Endodermal cell (in vitro differentiated cells): ENCODE results near the gene SNRNP40. TPM values are rescaled to one million over a fixed set of nuclear protein-coding genes. Genes with fewer than 3 reads are reported as not detected.

Experiments
- DNase-seq: peaks from one replicate; pipeline ENCODE4 v3.0.0-alpha.2; 2017
- H3K27ac ChIP-seq: 2 replicates; pipeline ENCODE4 v1.5.1; 2013; ENCODE audit warnings: mild to moderate bottlenecking, low read depth, low read length, moderate library complexity
- H3K27me3 ChIP-seq: 2 replicates; pipeline ENCODE4 v1.6.1; 2013; ENCODE audit warnings: mild to moderate bottlenecking, low read length, moderate library complexity; ENCODE audit not compliant: insufficient read depth, control insufficient read depth, poor library complexity, severe bottlenecking
- H3K36me3 ChIP-seq: 2 replicates; pipeline ENCODE4 v1.7.0; 2013; ENCODE audit warnings: mild to moderate bottlenecking, low read length, moderate library complexity; ENCODE audit not compliant: control insufficient read depth, insufficient read depth
- H3K4me1 ChIP-seq: one replicate; pipeline ENCODE4 v1.7.0; 2013; ENCODE audit warnings: low read length; ENCODE audit not compliant: control insufficient read depth, insufficient read depth
- H3K4me3 ChIP-seq: 2 replicates; pipeline ENCODE4 v1.5.1; 2013; ENCODE audit warnings: mild to moderate bottlenecking, low read length, moderate library complexity
- H3K9ac ChIP-seq: 2 replicates; pipeline ENCODE4 v1.6.1; 2013; ENCODE audit warnings: mild to moderate bottlenecking, low read length, moderate library complexity; ENCODE audit not compliant: poor library complexity, severe bottlenecking; ENCODE audit errors: extremely low read depth
- H3K9me3 ChIP-seq: 2 replicates; pipeline ENCODE4 v1.6.1; 2013; ENCODE audit warnings: mild to moderate bottlenecking, low read length, moderate library complexity; ENCODE audit not compliant: control insufficient read depth
- H3K27ac Mint-ChIP-seq: 2 replicates; pipeline ENCODE4 v1.8.0; 2020; ENCODE audit warnings: mixed read lengths
- H3K27me3 Mint-ChIP-seq: 2 replicates; pipeline ENCODE4 v1.8.0; 2021; ENCODE audit warnings: mild to moderate bottlenecking, mixed read lengths; ENCODE audit not compliant: insufficient read depth
- H3K36me3 Mint-ChIP-seq: 2 replicates; pipeline ENCODE4 v1.8.0; 2020; ENCODE audit warnings: low read depth, mixed read lengths
- H3K4me1 Mint-ChIP-seq: 2 replicates; pipeline ENCODE4 v1.8.0; 2020; ENCODE audit warnings: mixed read lengths
- H3K4me3 Mint-ChIP-seq: 2 replicates; pipeline ENCODE4 v1.8.0; 2020; ENCODE audit warnings: mild to moderate bottlenecking, moderate library complexity, mixed read lengths
- H3K9me3 Mint-ChIP-seq: 2 replicates; pipeline ENCODE4 v1.8.0; 2020; ENCODE audit warnings: mild to moderate bottlenecking, mixed read lengths
- CTCF ChIP-seq: fragments of 200-600 bp; sonication (generic); conservative IDR thresholded peaks from 2 replicates; pipeline ENCODE4 v1.5.0; 2021; ENCODE audit warnings: antibody characterized with exemption, mild to moderate bottlenecking
- WGBS, 2 experiments: methylation state at CpG; one replicate each; pipeline versions ENCODE4 v1.1.5 to v1.1.7; 2013; ENCODE audit warnings: missing lambda C conversion rate in 2 of 2, mixed read lengths in 1 of 2; ENCODE audit not compliant: insufficient coverage in 1 of 2, insufficient read length in 1 of 2; 5-methylcytosine and 5-hydroxymethylcytosine counted together
- total RNA-seq, 2 donors: library from RNA; stranded (reverse); fragmentation: NEBNext Ultra II Directional in 1 of 2; extraction: Animal tissue kit (Norgen Biotek cat#: 25700) in 1 of 2; gene quantifications; 2 replicates in 1 of 2; 3 replicates in 1 of 2; pipeline ENCODE4 v1.2.1, GENCODE V29; 2021

SNRNP40 gene
- total RNA-seq, 2 donors from 2014 or later, result 98.6 to 141 TPM

- no peak overlapping the region for H3K9ac ChIP-seq
- H3K4me3 ChIP-seq, result no peak overlapping the region
- H3K9me3 ChIP-seq, result no peaks in the 10 kb centered on the region
- Mint-ChIP-seq H3K4me1 (no peaks in the 10 kb centered on the region), H3K4me3 (no peak overlapping the region), H3K27me3 (no peaks in the 10 kb centered on the region), H3K36me3 (peaks cover 69% of the 10 kb centered on the region), H3K9me3 (no peaks in the 10 kb centered on the region), H3K27ac (no peak overlapping the region)
- H3K27ac ChIP-seq, result no peak overlapping the region
- H3K36me3 ChIP-seq, result peaks cover 78% of the 10 kb centered on the region
- H3K4me1 ChIP-seq, result no peaks in the 10 kb centered on the region
- no peak for DNase-seq
- H3K27me3 ChIP-seq, result no peaks in the 10 kb centered on the region
- 86% methylated on average over 1 of the region's 1 CpG; no CpG with 5 or more reads in 1 of the 2 experiments for WGBS, 2 experiments
- TF ChIP-seq CTCF, result no peak
Measured at GRCh38 chr1:31318146-31318545, 21.6 kb upstream of the SNRNP40 start.

- Histone ChIP-seq H3K4me1 (no peaks in the 10 kb centered on the region), H3K4me3 (no peak overlapping the region), H3K9ac (no peak overlapping the region), H3K36me3 (peaks cover 90% of the 10 kb centered on the region), H3K27ac (no peak overlapping the region), H3K9me3 (peaks cover 15% of the 10 kb centered on the region), H3K27me3 (no peaks in the 10 kb centered on the region)
- Mint-ChIP-seq H3K4me3 (no peak overlapping the region), H3K27me3 (no peaks in the 10 kb centered on the region), H3K9me3 (no peaks in the 10 kb centered on the region), H3K4me1 (no peaks in the 10 kb centered on the region), H3K27ac (no peak overlapping the region), H3K36me3 (peaks cover 72% of the 10 kb centered on the region)
- TF ChIP-seq CTCF, result no peak
- WGBS, 2 experiments, result 90 to 91% methylated on average over 3 of the region's 3 CpGs
- no peak for DNase-seq
Measured at GRCh38 chr1:31315902-31316301, 19.3 kb upstream of the SNRNP40 start.

- no peak for DNase-seq
- H3K27me3 Mint-ChIP-seq, result no peaks in the 10 kb centered on the region
Measured at GRCh38 chr1:31310198-31310597, 13.6 kb upstream of the SNRNP40 start.

More at GRCh38 chr1:31310198-31310597, 13.6 kb upstream of the SNRNP40 start:
- peaks cover 24% of the 10 kb centered on the region for H3K9me3 ChIP-seq
- Mint-ChIP-seq H3K27ac (no peak overlapping the region), H3K4me3 (no peak overlapping the region), H3K9me3 (no peaks in the 10 kb centered on the region), H3K36me3 (peaks cover 63% of the 10 kb centered on the region), H3K4me1 (peaks cover 8% of the 10 kb centered on the region)
- 93 to 95% methylated on average over 3 to 4 of the region's 4 CpGs for WGBS, 2 experiments
- H3K4me3 ChIP-seq, result no peak overlapping the region
- no peak overlapping the region for H3K27ac ChIP-seq
- H3K9ac ChIP-seq, result no peak overlapping the region
- TF ChIP-seq CTCF, result no peak
- no peaks in the 10 kb centered on the region for H3K27me3 ChIP-seq
- peaks cover 64% of the 10 kb centered on the region for H3K36me3 ChIP-seq
- H3K4me1 ChIP-seq, result peaks cover 2% of the 10 kb centered on the region
